WTC11 (cell line): ENCODE results near the gene EML4. TPM values are rescaled to one million over a fixed set of nuclear protein-coding genes. Genes with fewer than 3 reads are reported as not detected.

ENCODE experiments used
- ATAC-seq: fragments of 200-7000 bp; cut with Tn5 transposase; 2 replicates; pipeline ENCODE4 v1.10.0; 2021; ENCODE audit warnings: mild to moderate bottlenecking, moderate library complexity
- CTCF ChIA-PET: fragments of 300-600 bp; sonication (Branson Sonifier 250); formaldehyde crosslinking; loops from one replicate; lab custom pipeline; 2021; ENCODE audit warnings: antibody characterized with exemption; lab: Charles Lee
- POLR2A ChIA-PET: fragments of 350-600 bp; sonication (Branson Sonifier 250); formaldehyde crosslinking; loops from one replicate; lab custom pipeline; 2021; ENCODE audit warnings: antibody characterized with exemption; lab: Charles Lee
- DNase-seq: peaks from one replicate; pipeline ENCODE4 v3.0.0; 2021; ENCODE audit warnings: low spot score
- H3K27ac Mint-ChIP-seq: 2 replicates; pipeline ENCODE4 v1.8.0; 2021; ENCODE audit warnings: mixed read lengths
- H3K27me3 Mint-ChIP-seq: 2 replicates; pipeline ENCODE4 v1.8.0; 2021; ENCODE audit warnings: low read depth, mild to moderate bottlenecking, moderate library complexity, mixed read lengths
- H3K36me3 Mint-ChIP-seq: 2 replicates; pipeline ENCODE4 v1.8.0; 2021; ENCODE audit warnings: mixed read lengths
- H3K4me1 Mint-ChIP-seq: 2 replicates; pipeline ENCODE4 v1.8.0; 2022; ENCODE audit warnings: mixed read lengths
- H3K4me3 Mint-ChIP-seq: 2 replicates; pipeline ENCODE4 v1.8.0; 2021; ENCODE audit warnings: mild to moderate bottlenecking, moderate library complexity, mixed read lengths
- H3K9me3 Mint-ChIP-seq: 2 replicates; pipeline ENCODE4 v1.8.0; 2021; ENCODE audit warnings: mixed read lengths
- ELF4 ChIP-seq: sonication (generic); formaldehyde crosslinking; IDR thresholded peaks from 2 replicates; pipeline ENCODE4 v1.8.1; 2022; ENCODE audit warnings: low read depth, mild to moderate bottlenecking, moderate library complexity, missing genetic modification reagents
- IRF2 ChIP-seq: sonication (generic); formaldehyde crosslinking; IDR thresholded peaks from 2 replicates; pipeline ENCODE4 v1.8.0; 2022; ENCODE audit warnings: low read depth, missing genetic modification reagents, borderline replicate concordance
- MYBL2 ChIP-seq: sonication (generic); formaldehyde crosslinking; IDR thresholded peaks from 2 replicates; pipeline ENCODE4 v1.8.1; 2023; ENCODE audit warnings: mild to moderate bottlenecking, moderate library complexity, missing genetic modification reagents
- NFATC4 ChIP-seq: fragments of 250-450 bp; sonication (Bioruptor Pico); IDR thresholded peaks from 2 replicates; pipeline ENCODE4 v1.9.0; 2021; ENCODE audit warnings: mild to moderate bottlenecking
- NR2C2 ChIP-seq: sonication (generic); formaldehyde crosslinking; IDR thresholded peaks from 2 replicates; pipeline ENCODE4 v1.8.0; 2022; ENCODE audit warnings: mild to moderate bottlenecking, missing genetic modification reagents
- RELA ChIP-seq: sonication (generic); formaldehyde crosslinking; IDR thresholded peaks from 2 replicates; pipeline ENCODE4 v1.8.1; 2022; ENCODE audit warnings: missing genetic modification reagents, mild to moderate bottlenecking, borderline replicate concordance
- TEAD1 ChIP-seq: sonication (generic); formaldehyde crosslinking; IDR thresholded peaks from 2 replicates; pipeline ENCODE4 v1.8.0; 2022; ENCODE audit warnings: mild to moderate bottlenecking, missing genetic modification reagents
- TP53 ChIP-seq: sonication (generic); formaldehyde crosslinking; IDR thresholded peaks from 2 replicates; pipeline ENCODE4 v1.8.1; 2023; ENCODE audit warnings: mild to moderate bottlenecking, missing genetic modification reagents
- ZNF121 ChIP-seq: sonication (generic); formaldehyde crosslinking; IDR thresholded peaks from 2 replicates; pipeline ENCODE4 v1.8.0; 2023; ENCODE audit warnings: missing genetic modification reagents
- ZNF263 ChIP-seq: sonication (generic); formaldehyde crosslinking; IDR thresholded peaks from 2 replicates; pipeline ENCODE4 v1.8.1; 2022; ENCODE audit warnings: low read depth, mild to moderate bottlenecking, moderate library complexity, missing genetic modification reagents
- ZNF416 ChIP-seq: fragments of 250-450 bp; sonication (Bioruptor Pico); IDR thresholded peaks from 2 replicates; pipeline ENCODE4 v1.9.0; 2021; ENCODE audit warnings: mild to moderate bottlenecking, inconsistent platforms
- total RNA-seq: library from RNA; stranded (reverse); gene quantifications from 3 replicates; pipeline ENCODE4 v1.2.3, GENCODE V29; 2021
- TF ChIP-seq, protein P1 (sequence below): sonication (generic); formaldehyde crosslinking; IDR thresholded peaks from 2 replicates; pipeline ENCODE4 v1.8.0; 2022; ENCODE audit warnings: mild to moderate bottlenecking, missing genetic modification reagents
- TF ChIP-seq, protein P2 (sequence below): fragments of 200-600 bp; IDR thresholded peaks from 2 replicates; pipeline ENCODE4 v1.8.0; 2022; ENCODE audit warnings: antibody characterized with exemption
- TF ChIP-seq, protein P3 (sequence below): fragments of 250-450 bp; sonication (Bioruptor Pico); IDR thresholded peaks from 2 replicates; pipeline ENCODE4 v1.9.0; 2021; ENCODE audit warnings: mild to moderate bottlenecking, borderline replicate concordance
- TF ChIP-seq, protein P4 (sequence below): sonication (generic); formaldehyde crosslinking; IDR thresholded peaks from 2 replicates; pipeline ENCODE4 v1.8.0; 2023; ENCODE audit warnings: missing genetic modification reagents, mild to moderate bottlenecking, borderline replicate concordance

EML4 gene
- total RNA-seq, 1 experiment from 2014 or later, result 89.9 TPM

DNA sequence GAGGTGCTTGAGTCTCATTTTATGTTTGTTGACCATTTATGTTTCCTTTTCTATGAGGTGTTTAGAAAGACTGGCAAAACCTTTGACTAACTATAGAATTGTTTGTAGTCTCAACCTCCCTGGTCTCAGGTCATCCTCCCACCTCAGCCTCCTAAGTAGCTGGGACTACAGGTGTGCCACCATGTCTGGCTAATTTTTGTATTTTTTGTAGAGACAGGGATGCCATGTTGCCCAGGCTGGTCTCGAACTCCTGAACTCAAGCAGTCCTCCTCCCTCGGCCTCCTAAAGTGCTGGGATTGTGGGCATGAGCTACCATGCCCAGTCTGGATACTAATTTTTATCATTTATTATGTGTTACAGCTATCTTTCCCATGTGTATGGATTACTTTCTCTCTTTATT, 67.8 kb downstream of the EML4 start:
- ATAC-seq (no peak), DNase-seq (no peak)
- TF ChIP-seq, protein P1, sequence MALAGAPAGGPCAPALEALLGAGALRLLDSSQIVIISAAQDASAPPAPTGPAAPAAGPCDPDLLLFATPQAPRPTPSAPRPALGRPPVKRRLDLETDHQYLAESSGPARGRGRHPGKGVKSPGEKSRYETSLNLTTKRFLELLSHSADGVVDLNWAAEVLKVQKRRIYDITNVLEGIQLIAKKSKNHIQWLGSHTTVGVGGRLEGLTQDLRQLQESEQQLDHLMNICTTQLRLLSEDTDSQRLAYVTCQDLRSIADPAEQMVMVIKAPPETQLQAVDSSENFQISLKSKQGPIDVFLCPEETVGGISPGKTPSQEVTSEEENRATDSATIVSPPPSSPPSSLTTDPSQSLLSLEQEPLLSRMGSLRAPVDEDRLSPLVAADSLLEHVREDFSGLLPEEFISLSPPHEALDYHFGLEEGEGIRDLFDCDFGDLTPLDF (CRISPR knock-in tag), result no peak
- TF ChIP-seq ELF4 (CRISPR knock-in tag), result no peak
- H3K27ac Mint-ChIP-seq, result no peak overlapping the region
- no peaks in the 10 kb centered on the region for H3K27me3 Mint-ChIP-seq
- H3K36me3 Mint-ChIP-seq, result no peaks in the 10 kb centered on the region
- peaks cover 6% of the 10 kb centered on the region for H3K4me1 Mint-ChIP-seq
- no peak overlapping the region for H3K4me3 Mint-ChIP-seq
- ChIA-PET CTCF (no interaction called here), POLR2A (no interaction called here)
- H3K9me3 Mint-ChIP-seq, result no peaks in the 10 kb centered on the region

DNA sequence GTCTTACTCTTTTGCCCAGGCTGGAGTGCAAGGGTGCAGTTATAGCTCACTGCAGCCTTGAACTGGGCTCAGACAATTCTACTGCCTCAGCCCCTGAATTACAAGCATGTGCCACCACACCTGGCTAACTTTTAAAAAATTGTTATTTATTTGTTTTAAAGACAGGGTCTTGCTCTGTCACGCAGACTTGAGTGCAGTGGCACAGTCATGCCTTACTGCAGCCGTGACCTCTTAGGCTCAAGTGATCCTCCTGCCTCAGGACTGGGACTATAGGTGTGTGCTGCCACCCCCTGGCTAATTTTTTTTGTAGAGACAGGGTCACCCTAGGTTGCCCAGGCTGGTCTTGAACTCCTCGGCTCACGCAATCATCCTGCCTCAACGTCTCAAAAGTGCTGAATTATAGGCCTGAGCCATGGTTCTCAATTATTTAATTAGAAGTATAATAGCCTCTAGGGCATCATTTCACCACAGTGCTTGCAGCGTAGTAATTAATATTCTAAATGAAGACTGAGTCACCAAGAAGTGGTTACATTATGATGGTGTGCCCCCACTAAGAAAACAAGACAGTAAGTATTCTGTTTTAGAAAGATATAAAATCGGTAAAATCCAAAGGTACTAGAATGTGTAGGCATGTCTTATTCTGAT, 69.6 kb downstream of the EML4 start:
- no peaks in the 10 kb centered on the region for H3K27me3 Mint-ChIP-seq
- no peaks in the 10 kb centered on the region for H3K9me3 Mint-ChIP-seq
- DNase-seq (peak; percentile 47), ATAC-seq (peak; percentile 99)
- ChIA-PET CTCF (interaction anchor here (0.8 to 1.4 kb wide), 2 partner anchors 21 to 144 kb away, joined by 4 read pairs; no protein-coding TSS in a partner anchor), POLR2A (no interaction called here)
- H3K36me3 Mint-ChIP-seq, result no peaks in the 10 kb centered on the region
- no peak overlapping the region for H3K27ac Mint-ChIP-seq
- peaks cover 6% of the 10 kb centered on the region for H3K4me1 Mint-ChIP-seq
- no peak overlapping the region for H3K4me3 Mint-ChIP-seq
- no peak for TF ChIP-seq IRF2 (CRISPR knock-in tag)
- no peak for TF ChIP-seq NR2C2 (CRISPR knock-in tag)
- TF ChIP-seq ZNF263, result no peak
- TF ChIP-seq RELA (CRISPR knock-in tag), result no peak
- TF ChIP-seq ZNF121 (CRISPR knock-in tag), result peak; percentile 82
- TF ChIP-seq, protein P2, sequence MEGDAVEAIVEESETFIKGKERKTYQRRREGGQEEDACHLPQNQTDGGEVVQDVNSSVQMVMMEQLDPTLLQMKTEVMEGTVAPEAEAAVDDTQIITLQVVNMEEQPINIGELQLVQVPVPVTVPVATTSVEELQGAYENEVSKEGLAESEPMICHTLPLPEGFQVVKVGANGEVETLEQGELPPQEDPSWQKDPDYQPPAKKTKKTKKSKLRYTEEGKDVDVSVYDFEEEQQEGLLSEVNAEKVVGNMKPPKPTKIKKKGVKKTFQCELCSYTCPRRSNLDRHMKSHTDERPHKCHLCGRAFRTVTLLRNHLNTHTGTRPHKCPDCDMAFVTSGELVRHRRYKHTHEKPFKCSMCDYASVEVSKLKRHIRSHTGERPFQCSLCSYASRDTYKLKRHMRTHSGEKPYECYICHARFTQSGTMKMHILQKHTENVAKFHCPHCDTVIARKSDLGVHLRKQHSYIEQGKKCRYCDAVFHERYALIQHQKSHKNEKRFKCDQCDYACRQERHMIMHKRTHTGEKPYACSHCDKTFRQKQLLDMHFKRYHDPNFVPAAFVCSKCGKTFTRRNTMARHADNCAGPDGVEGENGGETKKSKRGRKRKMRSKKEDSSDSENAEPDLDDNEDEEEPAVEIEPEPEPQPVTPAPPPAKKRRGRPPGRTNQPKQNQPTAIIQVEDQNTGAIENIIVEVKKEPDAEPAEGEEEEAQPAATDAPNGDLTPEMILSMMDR, result peak; percentile 26; the same call in 1 of the 2 replicates
- TF ChIP-seq, protein P3, sequence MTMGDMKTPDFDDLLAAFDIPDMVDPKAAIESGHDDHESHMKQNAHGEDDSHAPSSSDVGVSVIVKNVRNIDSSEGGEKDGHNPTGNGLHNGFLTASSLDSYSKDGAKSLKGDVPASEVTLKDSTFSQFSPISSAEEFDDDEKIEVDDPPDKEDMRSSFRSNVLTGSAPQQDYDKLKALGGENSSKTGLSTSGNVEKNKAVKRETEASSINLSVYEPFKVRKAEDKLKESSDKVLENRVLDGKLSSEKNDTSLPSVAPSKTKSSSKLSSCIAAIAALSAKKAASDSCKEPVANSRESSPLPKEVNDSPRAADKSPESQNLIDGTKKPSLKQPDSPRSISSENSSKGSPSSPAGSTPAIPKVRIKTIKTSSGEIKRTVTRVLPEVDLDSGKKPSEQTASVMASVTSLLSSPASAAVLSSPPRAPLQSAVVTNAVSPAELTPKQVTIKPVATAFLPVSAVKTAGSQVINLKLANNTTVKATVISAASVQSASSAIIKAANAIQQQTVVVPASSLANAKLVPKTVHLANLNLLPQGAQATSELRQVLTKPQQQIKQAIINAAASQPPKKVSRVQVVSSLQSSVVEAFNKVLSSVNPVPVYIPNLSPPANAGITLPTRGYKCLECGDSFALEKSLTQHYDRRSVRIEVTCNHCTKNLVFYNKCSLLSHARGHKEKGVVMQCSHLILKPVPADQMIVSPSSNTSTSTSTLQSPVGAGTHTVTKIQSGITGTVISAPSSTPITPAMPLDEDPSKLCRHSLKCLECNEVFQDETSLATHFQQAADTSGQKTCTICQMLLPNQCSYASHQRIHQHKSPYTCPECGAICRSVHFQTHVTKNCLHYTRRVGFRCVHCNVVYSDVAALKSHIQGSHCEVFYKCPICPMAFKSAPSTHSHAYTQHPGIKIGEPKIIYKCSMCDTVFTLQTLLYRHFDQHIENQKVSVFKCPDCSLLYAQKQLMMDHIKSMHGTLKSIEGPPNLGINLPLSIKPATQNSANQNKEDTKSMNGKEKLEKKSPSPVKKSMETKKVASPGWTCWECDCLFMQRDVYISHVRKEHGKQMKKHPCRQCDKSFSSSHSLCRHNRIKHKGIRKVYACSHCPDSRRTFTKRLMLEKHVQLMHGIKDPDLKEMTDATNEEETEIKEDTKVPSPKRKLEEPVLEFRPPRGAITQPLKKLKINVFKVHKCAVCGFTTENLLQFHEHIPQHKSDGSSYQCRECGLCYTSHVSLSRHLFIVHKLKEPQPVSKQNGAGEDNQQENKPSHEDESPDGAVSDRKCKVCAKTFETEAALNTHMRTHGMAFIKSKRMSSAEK (CRISPR knock-in tag), result no peak
- no peak for TF ChIP-seq MYBL2 (CRISPR knock-in tag)
- TF ChIP-seq TP53 (CRISPR knock-in tag), result no peak
- TF ChIP-seq NFATC4, result no peak
- TF ChIP-seq TEAD1 (CRISPR knock-in tag), result no peak
- TF ChIP-seq, protein P1 (CRISPR knock-in tag), result no peak
- TF ChIP-seq ZNF416 (CRISPR knock-in tag), result no peak
- TF ChIP-seq, protein P4, sequence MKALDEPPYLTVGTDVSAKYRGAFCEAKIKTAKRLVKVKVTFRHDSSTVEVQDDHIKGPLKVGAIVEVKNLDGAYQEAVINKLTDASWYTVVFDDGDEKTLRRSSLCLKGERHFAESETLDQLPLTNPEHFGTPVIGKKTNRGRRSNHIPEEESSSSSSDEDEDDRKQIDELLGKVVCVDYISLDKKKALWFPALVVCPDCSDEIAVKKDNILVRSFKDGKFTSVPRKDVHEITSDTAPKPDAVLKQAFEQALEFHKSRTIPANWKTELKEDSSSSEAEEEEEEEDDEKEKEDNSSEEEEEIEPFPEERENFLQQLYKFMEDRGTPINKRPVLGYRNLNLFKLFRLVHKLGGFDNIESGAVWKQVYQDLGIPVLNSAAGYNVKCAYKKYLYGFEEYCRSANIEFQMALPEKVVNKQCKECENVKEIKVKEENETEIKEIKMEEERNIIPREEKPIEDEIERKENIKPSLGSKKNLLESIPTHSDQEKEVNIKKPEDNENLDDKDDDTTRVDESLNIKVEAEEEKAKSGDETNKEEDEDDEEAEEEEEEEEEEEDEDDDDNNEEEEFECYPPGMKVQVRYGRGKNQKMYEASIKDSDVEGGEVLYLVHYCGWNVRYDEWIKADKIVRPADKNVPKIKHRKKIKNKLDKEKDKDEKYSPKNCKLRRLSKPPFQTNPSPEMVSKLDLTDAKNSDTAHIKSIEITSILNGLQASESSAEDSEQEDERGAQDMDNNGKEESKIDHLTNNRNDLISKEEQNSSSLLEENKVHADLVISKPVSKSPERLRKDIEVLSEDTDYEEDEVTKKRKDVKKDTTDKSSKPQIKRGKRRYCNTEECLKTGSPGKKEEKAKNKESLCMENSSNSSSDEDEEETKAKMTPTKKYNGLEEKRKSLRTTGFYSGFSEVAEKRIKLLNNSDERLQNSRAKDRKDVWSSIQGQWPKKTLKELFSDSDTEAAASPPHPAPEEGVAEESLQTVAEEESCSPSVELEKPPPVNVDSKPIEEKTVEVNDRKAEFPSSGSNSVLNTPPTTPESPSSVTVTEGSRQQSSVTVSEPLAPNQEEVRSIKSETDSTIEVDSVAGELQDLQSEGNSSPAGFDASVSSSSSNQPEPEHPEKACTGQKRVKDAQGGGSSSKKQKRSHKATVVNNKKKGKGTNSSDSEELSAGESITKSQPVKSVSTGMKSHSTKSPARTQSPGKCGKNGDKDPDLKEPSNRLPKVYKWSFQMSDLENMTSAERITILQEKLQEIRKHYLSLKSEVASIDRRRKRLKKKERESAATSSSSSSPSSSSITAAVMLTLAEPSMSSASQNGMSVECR, result no peak
- TF ChIP-seq, all 79 proteins: peak for 2
